ENCODE measurements around the gene FOXP4. TPM values are rescaled to one million over a fixed set of nuclear protein-coding genes. Genes with fewer than 3 reads are reported as not detected.

The FOXP4 gene
- total RNA-seq, 2 experiments from 2014 or later: 6.3 to 26.3 TPM

GRCh38 chr6:41512146-41512701, 34.0 kb upstream of the FOXP4 start:
- no peak overlapping the region for H3K4me2 ChIP-seq (ENCODE audit: low read length)
- H3K4me3 ChIP-seq (ENCODE audit: low read depth, low read length, poor library complexity, severe bottlenecking): no peak overlapping the region
- TF ChIP-seq EZH2phosphoT487 (IDR thresholded peaks at IDR 0.05; ENCODE audit: borderline replicate concordance, low read depth, low read length) (no peak), CTCF (conservative IDR thresholded peaks at IDR 0.05; ENCODE audit: low read length) (no peak)
- H3K9me2 ChIP-seq (ENCODE audit: insufficient read depth, low read length): no peaks in the 10 kb centered on the region
- intact Hi-C loops (cut with micrococcal nuclease; ENCODE audit: unreplicated experiment): no loop called here
- CTCF ChIA-PET (ENCODE audit: unreplicated experiment): no interaction called here
- no peak for DNase-seq (ENCODE audit: low spot score)
- no peaks in the 10 kb centered on the region for H3K4me1 ChIP-seq (ENCODE audit: insufficient read depth, low read length, poor library complexity, severe bottlenecking)
- POLR2A ChIA-PET: interaction anchor here (1.0 kb wide), 1 partner anchor 14 kb away, joined by 5 read pairs; no protein-coding TSS in a partner anchor
- no peak overlapping the region for H2AFZ ChIP-seq (ENCODE audit: low read length)
- no peak overlapping the region for H3K27ac ChIP-seq (ENCODE audit: low read depth, low read length, poor library complexity, severe bottlenecking)
- BruUV-seq (replicated peaks): no TSS peak
- no peaks in the 10 kb centered on the region for H3K36me3 ChIP-seq (ENCODE audit: insufficient read depth, low read length)
- H3K79me2 ChIP-seq (ENCODE audit: insufficient read depth, low read depth, low read length): no peaks in the 10 kb centered on the region
- no peaks in the 10 kb centered on the region for H3K9me3 ChIP-seq (ENCODE audit: low read length)
- H4K20me1 ChIP-seq (ENCODE audit: insufficient read depth, low read length): no peaks in the 10 kb centered on the region

- Histone ChIP-seq H3K79me2 (ENCODE audit: insufficient read depth, low read depth, low read length) (no peaks in the 10 kb centered on the region), H4K20me1 (ENCODE audit: insufficient read depth, low read length) (no peaks in the 10 kb centered on the region), H2AFZ (ENCODE audit: low read length) (no peak overlapping the region), H3K4me2 (ENCODE audit: low read length) (no peak overlapping the region), H3K36me3 (ENCODE audit: insufficient read depth, low read length) (no peaks in the 10 kb centered on the region), H3K27ac (ENCODE audit: low read depth, low read length, poor library complexity, severe bottlenecking) (no peak overlapping the region), H3K9me3 (ENCODE audit: low read length) (no peaks in the 10 kb centered on the region), H3K9me2 (ENCODE audit: insufficient read depth, low read length) (no peaks in the 10 kb centered on the region), H3K4me1 (ENCODE audit: insufficient read depth, low read length, poor library complexity, severe bottlenecking) (no peaks in the 10 kb centered on the region), H3K4me3 (ENCODE audit: low read depth, low read length, poor library complexity, severe bottlenecking) (no peak overlapping the region)
- no TSS peak for BruUV-seq (replicated peaks)
- POLR2A ChIA-PET: interaction anchor here (0.6 kb wide), 1 partner anchor 75 kb away, joined by 3 read pairs; no protein-coding TSS in a partner anchor
- CTCF ChIA-PET (ENCODE audit: unreplicated experiment): no interaction called here
- no peak for DNase-seq (ENCODE audit: low spot score)
- intact Hi-C loops (cut with micrococcal nuclease; ENCODE audit: unreplicated experiment): no loop called here
- no peak for TF ChIP-seq EZH2phosphoT487 (IDR thresholded peaks at IDR 0.05; ENCODE audit: borderline replicate concordance, low read depth, low read length)
- TF ChIP-seq CTCF (conservative IDR thresholded peaks at IDR 0.05; ENCODE audit: low read length): no peak
Measured at GRCh38 chr6:41515995-41516394, 30.2 kb upstream of the FOXP4 start.

- H3K4me1 ChIP-seq (ENCODE audit: insufficient read depth, low read length, poor library complexity, severe bottlenecking): no peaks in the 10 kb centered on the region
- no peaks in the 10 kb centered on the region for H3K36me3 ChIP-seq (ENCODE audit: insufficient read depth, low read length)
- no TSS peak for BruUV-seq (replicated peaks)
- H3K9me2 ChIP-seq (ENCODE audit: insufficient read depth, low read length): no peaks in the 10 kb centered on the region
- no peak overlapping the region for H3K27ac ChIP-seq (ENCODE audit: low read depth, low read length, poor library complexity, severe bottlenecking)
- H3K9me3 ChIP-seq (ENCODE audit: low read length): no peaks in the 10 kb centered on the region
- intact Hi-C loops (cut with micrococcal nuclease; ENCODE audit: unreplicated experiment): no loop called here
- H4K20me1 ChIP-seq (ENCODE audit: insufficient read depth, low read length): no peaks in the 10 kb centered on the region
- H2AFZ ChIP-seq (ENCODE audit: low read length): no peak overlapping the region
- ChIA-PET CTCF (ENCODE audit: unreplicated experiment) (no interaction called here), POLR2A (interaction anchor here (0.6 to 1.3 kb wide), 3 partner anchors 9 to 905 kb away, joined by 3 read pairs; no protein-coding TSS in a partner anchor)
- no peak overlapping the region for H3K4me2 ChIP-seq (ENCODE audit: low read length)
- H3K4me3 ChIP-seq (ENCODE audit: low read depth, low read length, poor library complexity, severe bottlenecking): no peak overlapping the region
- H3K79me2 ChIP-seq (ENCODE audit: insufficient read depth, low read depth, low read length): no peaks in the 10 kb centered on the region
- DNase-seq (ENCODE audit: low spot score): no peak
- TF ChIP-seq CTCF (conservative IDR thresholded peaks at IDR 0.05; ENCODE audit: low read length): no peak
- TF ChIP-seq EZH2phosphoT487 (IDR thresholded peaks at IDR 0.05; ENCODE audit: borderline replicate concordance, low read depth, low read length): no peak
Measured at GRCh38 chr6:41518118-41518517, 28.1 kb upstream of the FOXP4 start.

Measured in OCI-LY7 (cell line).